ENCODE data around the gene PPBP.
"Not testable (repeated sequence)": the region's sequence is repeated elsewhere in the genome, so short reads cannot be mapped to it uniquely, and the experiment has no call there.

The PPBP gene

GRCh38 chr4:73991742-73992000 is 3.7 kb upstream of the PPBP start:
- no peak overlapping the region for H3K4me2 ChIP-seq (ENCODE audit: low read length)

GRCh38 chr4:73990988-73991741 is 3.2 kb upstream of the PPBP start:
- H3K4me3 ChIP-seq (ENCODE audit: low read length), result no peak overlapping the region
- no peak overlapping the region for H3K9ac ChIP-seq (ENCODE audit: low read depth, low read length)
- H3K36me3 ChIP-seq (ENCODE audit: insufficient read depth, low read length), result no peaks in the 10 kb centered on the region
- no peak overlapping the region for H3K4me2 ChIP-seq (ENCODE audit: low read length)
- no peaks in the 10 kb centered on the region for H3K4me1 ChIP-seq (ENCODE audit: control insufficient read depth, insufficient read depth, low read length)
- H3K9me3 ChIP-seq (replicated peaks; ENCODE audit: low read length), result no peaks in the 10 kb centered on the region
- H3K27me3 ChIP-seq (ENCODE audit: control insufficient read depth, insufficient read depth, low read length), result no peaks in the 10 kb centered on the region

More at GRCh38 chr4:73991742-73992000, 3.7 kb upstream of the PPBP start:
- Histone ChIP-seq H3K27me3 (ENCODE audit: control insufficient read depth, insufficient read depth, low read length) (no peaks in the 10 kb centered on the region), H3K4me1 (ENCODE audit: control insufficient read depth, insufficient read depth, low read length) (no peaks in the 10 kb centered on the region), H3K4me3 (ENCODE audit: low read length) (no peak overlapping the region), H3K9me3 (replicated peaks; ENCODE audit: low read length) (no peaks in the 10 kb centered on the region), H3K36me3 (ENCODE audit: insufficient read depth, low read length) (no peaks in the 10 kb centered on the region), H3K9ac (ENCODE audit: low read depth, low read length) (no peak overlapping the region)

- no peak overlapping the region for H3K4me2 ChIP-seq (ENCODE audit: low read length)
Observed at GRCh38 chr4:73989928-73990327, 1.9 kb upstream of the PPBP start.

GRCh38 chr4:73989031-73989430 is 1.0 kb upstream of the PPBP start:
- H3K9me3 ChIP-seq (replicated peaks; ENCODE audit: low read length), result no peaks in the 10 kb centered on the region
- H3K36me3 ChIP-seq (ENCODE audit: insufficient read depth, low read length), result no peaks in the 10 kb centered on the region
- peaks cover 5% of the 10 kb centered on the region for H3K4me1 ChIP-seq (ENCODE audit: control insufficient read depth, insufficient read depth, low read length)
- no peak overlapping the region for H3K4me2 ChIP-seq (ENCODE audit: low read length)
- no peaks in the 10 kb centered on the region for H3K27me3 ChIP-seq (ENCODE audit: control insufficient read depth, insufficient read depth, low read length)
- no peak overlapping the region for H3K4me3 ChIP-seq (ENCODE audit: low read length)
- H3K9ac ChIP-seq (ENCODE audit: low read depth, low read length), result no peak overlapping the region

More at GRCh38 chr4:73989928-73990327, 1.9 kb upstream of the PPBP start:
- H3K27me3 ChIP-seq (ENCODE audit: control insufficient read depth, insufficient read depth, low read length), result no peaks in the 10 kb centered on the region
- no peaks in the 10 kb centered on the region for H3K9me3 ChIP-seq (replicated peaks; ENCODE audit: low read length)
- H3K9ac ChIP-seq (ENCODE audit: low read depth, low read length), result no peak overlapping the region
- no peaks in the 10 kb centered on the region for H3K36me3 ChIP-seq (ENCODE audit: insufficient read depth, low read length)
- H3K4me1 ChIP-seq (ENCODE audit: control insufficient read depth, insufficient read depth, low read length), result peaks cover 4% of the 10 kb centered on the region
- no peak overlapping the region for H3K4me3 ChIP-seq (ENCODE audit: low read length)

GRCh38 chr4:73985528-73985852 is 2.5 kb downstream of the PPBP start:
- no peak overlapping the region for H3K4me3 ChIP-seq (ENCODE audit: low read length)
- no peak overlapping the region for H3K9ac ChIP-seq (ENCODE audit: low read depth, low read length)
- peaks cover 21% of the 10 kb centered on the region for H3K4me1 ChIP-seq (ENCODE audit: control insufficient read depth, insufficient read depth, low read length)
- no peak overlapping the region for H3K4me2 ChIP-seq (ENCODE audit: low read length)
- no peaks in the 10 kb centered on the region for H3K9me3 ChIP-seq (replicated peaks; ENCODE audit: low read length)
- no peaks in the 10 kb centered on the region for H3K36me3 ChIP-seq (ENCODE audit: insufficient read depth, low read length)
- no peaks in the 10 kb centered on the region for H3K27me3 ChIP-seq (ENCODE audit: control insufficient read depth, insufficient read depth, low read length)

- H3K4me3 ChIP-seq (ENCODE audit: low read length), result no peak overlapping the region
- H3K9me3 ChIP-seq (replicated peaks; ENCODE audit: low read length), result no peaks in the 10 kb centered on the region
- H3K27me3 ChIP-seq (ENCODE audit: control insufficient read depth, insufficient read depth, low read length), result no peaks in the 10 kb centered on the region
- no peaks in the 10 kb centered on the region for H3K36me3 ChIP-seq (ENCODE audit: insufficient read depth, low read length)
- H3K4me2 ChIP-seq (ENCODE audit: low read length), result no peak overlapping the region
- H3K9ac ChIP-seq (ENCODE audit: low read depth, low read length), result no peak overlapping the region
- H3K4me1 ChIP-seq (ENCODE audit: control insufficient read depth, insufficient read depth, low read length), result peaks cover 26% of the 10 kb centered on the region
Observed at GRCh38 chr4:73984736-73985527, 3.1 kb downstream of the PPBP start.

- not testable (repeated sequence) for H3K9me3 ChIP-seq (replicated peaks; ENCODE audit: low read length); H3K36me3 ChIP-seq (ENCODE audit: insufficient read depth, low read length); H3K27me3 ChIP-seq (ENCODE audit: control insufficient read depth, insufficient read depth, low read length)
- peaks cover 60% of the 10 kb centered on the region for H3K4me1 ChIP-seq (ENCODE audit: control insufficient read depth, insufficient read depth, low read length)
- H3K4me2 ChIP-seq (ENCODE audit: low read length), result peak overlapping the region; percentile 74
- peak overlapping the region; percentile 62 for H3K4me3 ChIP-seq (ENCODE audit: low read length)
- H3K9ac ChIP-seq (ENCODE audit: low read depth, low read length), result peak overlapping the region; percentile 80
Observed at GRCh38 chr4:73981175-73981574, 6.8 kb downstream of the PPBP start.

- H3K9me3 ChIP-seq (replicated peaks; ENCODE audit: low read length), result no peaks in the 10 kb centered on the region
- no peaks in the 10 kb centered on the region for H3K27me3 ChIP-seq (ENCODE audit: control insufficient read depth, insufficient read depth, low read length)
- peaks cover 55% of the 10 kb centered on the region for H3K4me1 ChIP-seq (ENCODE audit: control insufficient read depth, insufficient read depth, low read length)
- peak overlapping the region; percentile 58 for H3K4me2 ChIP-seq (ENCODE audit: low read length)
- H3K4me3 ChIP-seq (ENCODE audit: low read length), result no peak overlapping the region
- peak overlapping the region; percentile 78 for H3K9ac ChIP-seq (ENCODE audit: low read depth, low read length)
- H3K36me3 ChIP-seq (ENCODE audit: insufficient read depth, low read length), result no peaks in the 10 kb centered on the region
Observed at GRCh38 chr4:73979407-73979957, 8.5 kb downstream of the PPBP start.

GRCh38 chr4:73978886-73979285 is 9.1 kb downstream of the PPBP start:
- no peak overlapping the region for H3K4me3 ChIP-seq (ENCODE audit: low read length)
- peaks cover 55% of the 10 kb centered on the region for H3K4me1 ChIP-seq (ENCODE audit: control insufficient read depth, insufficient read depth, low read length)

GRCh38 chr4:73976716-73977115 is 11.3 kb downstream of the PPBP start:
- no peaks in the 10 kb centered on the region for H3K27me3 ChIP-seq (ENCODE audit: control insufficient read depth, insufficient read depth, low read length)
- H3K4me1 ChIP-seq (ENCODE audit: control insufficient read depth, insufficient read depth, low read length), result peaks cover 48% of the 10 kb centered on the region
- no peaks in the 10 kb centered on the region for H3K36me3 ChIP-seq (ENCODE audit: insufficient read depth, low read length)

More at GRCh38 chr4:73978886-73979285, 9.1 kb downstream of the PPBP start:
- no peaks in the 10 kb centered on the region for H3K27me3 ChIP-seq (ENCODE audit: control insufficient read depth, insufficient read depth, low read length)
- peak overlapping the region; percentile 78 for H3K9ac ChIP-seq (ENCODE audit: low read depth, low read length)
- H3K36me3 ChIP-seq (ENCODE audit: insufficient read depth, low read length), result no peaks in the 10 kb centered on the region
- H3K4me2 ChIP-seq (ENCODE audit: low read length), result peak overlapping the region; percentile 58
- H3K9me3 ChIP-seq (replicated peaks; ENCODE audit: low read length), result no peaks in the 10 kb centered on the region

GRCh38 chr4:73976217-73976616 is 11.8 kb downstream of the PPBP start:
- Histone ChIP-seq H3K4me1 (ENCODE audit: control insufficient read depth, insufficient read depth, low read length) (peaks cover 43% of the 10 kb centered on the region), H3K4me2 (ENCODE audit: low read length) (no peak overlapping the region), H3K36me3 (ENCODE audit: insufficient read depth, low read length) (no peaks in the 10 kb centered on the region), H3K4me3 (ENCODE audit: low read length) (no peak overlapping the region), H3K9me3 (replicated peaks; ENCODE audit: low read length) (no peaks in the 10 kb centered on the region), H3K27me3 (ENCODE audit: control insufficient read depth, insufficient read depth, low read length) (no peaks in the 10 kb centered on the region), H3K9ac (ENCODE audit: low read depth, low read length) (no peak overlapping the region)

More at GRCh38 chr4:73976716-73977115, 11.3 kb downstream of the PPBP start:
- no peaks in the 10 kb centered on the region for H3K9me3 ChIP-seq (replicated peaks; ENCODE audit: low read length)
- no peak overlapping the region for H3K4me3 ChIP-seq (ENCODE audit: low read length)
- no peak overlapping the region for H3K4me2 ChIP-seq (ENCODE audit: low read length)
- H3K9ac ChIP-seq (ENCODE audit: low read depth, low read length), result no peak overlapping the region

Measured in skeletal muscle satellite cell (primary cell).